Measurements from ENCODE around the gene TMEM44. TPM values are rescaled to one million over a fixed set of nuclear protein-coding genes. Genes with fewer than 3 reads are reported as not detected.

Gene TMEM44
- total and polyA plus RNA-seq, 9 of the 15 experiments (the other 6 are each of a cell fraction or from before 2014, with no cell fraction given): 0.53 to 18.1 (median 11.3) TPM

DNA sequence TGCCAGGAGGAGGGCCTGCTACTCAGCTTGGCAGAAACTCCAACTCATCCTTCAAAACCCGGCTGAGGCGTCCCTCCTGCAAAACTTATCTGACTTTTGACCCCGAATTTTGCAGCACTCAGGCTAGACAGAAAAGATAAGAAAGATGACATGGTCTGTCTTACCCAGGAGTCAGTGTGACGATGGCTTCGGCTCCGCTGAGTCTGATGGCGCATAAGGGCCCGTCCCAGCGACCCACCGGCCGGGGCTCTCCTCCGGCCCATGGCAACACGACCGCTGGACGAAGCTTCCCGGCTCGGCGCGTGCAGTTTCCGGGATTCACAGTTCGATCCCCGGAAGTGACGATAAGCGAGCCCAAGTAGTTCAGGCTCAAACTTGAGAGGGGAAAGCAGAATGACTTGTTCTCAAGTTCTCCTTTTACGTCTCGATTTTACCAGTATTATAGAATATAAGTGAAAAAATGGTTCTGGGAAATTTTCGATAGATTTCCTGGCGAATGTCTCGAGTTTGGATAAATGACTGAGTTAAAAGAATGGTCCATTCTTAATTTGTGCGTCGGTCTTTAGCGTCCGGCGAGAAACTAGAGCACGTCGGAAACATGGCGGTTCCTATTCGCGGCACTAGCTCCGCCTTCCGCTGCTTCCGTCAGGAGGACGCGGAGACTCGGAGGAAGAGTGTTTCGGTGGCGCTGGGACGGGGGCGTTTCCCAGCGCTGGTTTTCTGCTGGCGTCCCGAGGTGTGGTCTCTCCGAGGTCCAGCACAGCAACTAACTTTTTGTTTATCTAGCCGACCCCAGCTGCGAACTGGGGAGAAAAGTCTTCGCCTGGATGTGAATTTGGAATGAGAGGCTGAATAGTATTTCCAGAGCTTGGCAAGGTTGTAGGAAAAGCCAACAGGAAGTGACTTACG, 38.9 kb upstream of the TMEM44 start, which contains the start of gene LSG1 (continued):
- TF ChIP-seq TCF7 (IDR thresholded peaks at IDR 0.05; ENCODE audit: borderline replicate concordance) (0 out of 2 replicates have a peak, but pooled peaks have one; percentile 44), NFIC (IDR thresholded peaks at IDR 0.05) (peak; percentile 45; the same call in 1 of the 2 replicates), MYC (IDR thresholded peaks at IDR 0.05; ENCODE audit: low read depth, low read length) (peak; percentile 79; the same call in 1 of the 2 replicates), MYC (CRISPR knock-in tag; IDR thresholded peaks at IDR 0.05; ENCODE audit: borderline replicate concordance, low read depth) (no peak), ZFX (CRISPR knock-in tag; IDR thresholded peaks at IDR 0.05) (peak; percentile 40; the same call in 1 of the 2 replicates), SIN3B (IDR thresholded peaks at IDR 0.05; ENCODE audit: low read depth) (peak; percentile 85), ZNF24 (IDR thresholded peaks at IDR 0.05) (peak; percentile 87), ZNF589 (CRISPR knock-in tag; IDR thresholded peaks at IDR 0.05; ENCODE audit: low read depth) (peak; percentile 86), PRDM10 (IDR thresholded peaks at IDR 0.05; ENCODE audit: partially characterized antibody) (peak; percentile 100), ZNF23 (CRISPR knock-in tag; IDR thresholded peaks at IDR 0.05) (no peak), POLR2G (IDR thresholded peaks at IDR 0.05; ENCODE audit: low read depth, low read length) (peak; percentile 83), DIDO1 (tag; IDR thresholded peaks at IDR 0.05; ENCODE audit: low read depth) (peak; percentile 96), POLR2A (conservative IDR thresholded peaks at IDR 0.05) (peak; percentile 77), NFYB (IDR thresholded peaks at IDR 0.05; ENCODE audit: extremely low read depth, insufficient read length) (no peak), CREB1 (IDR thresholded peaks at IDR 0.05) (peak; percentile 89), CREB1 (CRISPR knock-in tag; IDR thresholded peaks at IDR 0.05) (peak; percentile 92), BACH1 (tag; IDR thresholded peaks at IDR 0.05) (peak; percentile 71; the same call in 1 of the 2 replicates)
- TF ChIP-seq, protein P1, sequence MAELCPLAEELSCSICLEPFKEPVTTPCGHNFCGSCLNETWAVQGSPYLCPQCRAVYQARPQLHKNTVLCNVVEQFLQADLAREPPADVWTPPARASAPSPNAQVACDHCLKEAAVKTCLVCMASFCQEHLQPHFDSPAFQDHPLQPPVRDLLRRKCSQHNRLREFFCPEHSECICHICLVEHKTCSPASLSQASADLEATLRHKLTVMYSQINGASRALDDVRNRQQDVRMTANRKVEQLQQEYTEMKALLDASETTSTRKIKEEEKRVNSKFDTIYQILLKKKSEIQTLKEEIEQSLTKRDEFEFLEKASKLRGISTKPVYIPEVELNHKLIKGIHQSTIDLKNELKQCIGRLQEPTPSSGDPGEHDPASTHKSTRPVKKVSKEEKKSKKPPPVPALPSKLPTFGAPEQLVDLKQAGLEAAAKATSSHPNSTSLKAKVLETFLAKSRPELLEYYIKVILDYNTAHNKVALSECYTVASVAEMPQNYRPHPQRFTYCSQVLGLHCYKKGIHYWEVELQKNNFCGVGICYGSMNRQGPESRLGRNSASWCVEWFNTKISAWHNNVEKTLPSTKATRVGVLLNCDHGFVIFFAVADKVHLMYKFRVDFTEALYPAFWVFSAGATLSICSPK (IDR thresholded peaks at IDR 0.05; ENCODE audit: borderline replicate concordance): no peak
- TF ChIP-seq, protein P2, sequence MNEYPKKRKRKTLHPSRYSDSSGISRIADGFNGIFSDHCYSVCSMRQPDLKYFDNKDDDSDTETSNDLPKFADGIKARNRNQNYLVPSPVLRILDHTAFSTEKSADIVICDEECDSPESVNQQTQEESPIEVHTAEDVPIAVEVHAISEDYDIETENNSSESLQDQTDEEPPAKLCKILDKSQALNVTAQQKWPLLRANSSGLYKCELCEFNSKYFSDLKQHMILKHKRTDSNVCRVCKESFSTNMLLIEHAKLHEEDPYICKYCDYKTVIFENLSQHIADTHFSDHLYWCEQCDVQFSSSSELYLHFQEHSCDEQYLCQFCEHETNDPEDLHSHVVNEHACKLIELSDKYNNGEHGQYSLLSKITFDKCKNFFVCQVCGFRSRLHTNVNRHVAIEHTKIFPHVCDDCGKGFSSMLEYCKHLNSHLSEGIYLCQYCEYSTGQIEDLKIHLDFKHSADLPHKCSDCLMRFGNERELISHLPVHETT (CRISPR knock-in tag; conservative IDR thresholded peaks at IDR 0.05 in 1 of 2, IDR thresholded peaks at IDR 0.05 in 1 of 2): peak in 1 of 2 experiments; percentile 76; a peak in 2 of 4 replicates
